Measurements from ENCODE around the gene PEAK3. TPM values are rescaled to one million over a fixed set of nuclear protein-coding genes. Genes with fewer than 3 reads are reported as not detected.

Gene PEAK3
- total RNA-seq, 4 donors from 2014 or later = 0.26 to 0.40 TPM; not detected in 2

DNA sequence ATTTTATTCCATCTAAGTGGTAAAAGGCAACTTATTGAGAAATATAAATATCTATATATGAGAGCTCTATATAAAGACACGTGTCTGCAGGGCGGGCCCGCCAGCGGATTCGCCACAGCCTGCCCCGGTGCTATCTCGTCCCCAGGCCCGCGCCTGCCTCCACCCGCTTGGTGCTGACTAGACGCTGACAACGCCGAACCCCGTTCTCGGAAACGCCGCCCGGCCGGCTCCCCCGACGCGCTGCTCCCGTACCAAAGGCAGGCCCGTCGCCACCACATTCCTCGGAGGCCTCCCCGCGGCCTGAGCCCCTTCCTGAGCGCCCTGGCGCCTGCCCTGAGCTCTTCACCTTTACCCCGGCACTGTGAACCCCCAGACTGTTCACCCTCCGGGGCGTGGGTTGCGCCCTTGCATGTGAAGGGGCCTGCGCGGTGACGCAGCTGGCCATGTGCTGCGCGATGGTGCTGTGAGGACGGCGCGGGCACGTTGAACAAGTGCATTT is 51.9 kb downstream of the PEAK3 start:
- Histone ChIP-seq H3K36me3 (no peaks in the 10 kb centered on the region), H3K4me1 (peaks cover 0 to 7% of the 10 kb centered on the region in 2 donors), H3K9me3 (no peaks in the 10 kb centered on the region), H3K4me3 (no peak overlapping the region), H3K27me3 (no peaks in the 10 kb centered on the region), H3K27ac (no peak overlapping the region)
- intact Hi-C loops (cut with DNase I; ENCODE audit: low total_unique reads) = no loop called here
- TF ChIP-seq, protein P1, sequence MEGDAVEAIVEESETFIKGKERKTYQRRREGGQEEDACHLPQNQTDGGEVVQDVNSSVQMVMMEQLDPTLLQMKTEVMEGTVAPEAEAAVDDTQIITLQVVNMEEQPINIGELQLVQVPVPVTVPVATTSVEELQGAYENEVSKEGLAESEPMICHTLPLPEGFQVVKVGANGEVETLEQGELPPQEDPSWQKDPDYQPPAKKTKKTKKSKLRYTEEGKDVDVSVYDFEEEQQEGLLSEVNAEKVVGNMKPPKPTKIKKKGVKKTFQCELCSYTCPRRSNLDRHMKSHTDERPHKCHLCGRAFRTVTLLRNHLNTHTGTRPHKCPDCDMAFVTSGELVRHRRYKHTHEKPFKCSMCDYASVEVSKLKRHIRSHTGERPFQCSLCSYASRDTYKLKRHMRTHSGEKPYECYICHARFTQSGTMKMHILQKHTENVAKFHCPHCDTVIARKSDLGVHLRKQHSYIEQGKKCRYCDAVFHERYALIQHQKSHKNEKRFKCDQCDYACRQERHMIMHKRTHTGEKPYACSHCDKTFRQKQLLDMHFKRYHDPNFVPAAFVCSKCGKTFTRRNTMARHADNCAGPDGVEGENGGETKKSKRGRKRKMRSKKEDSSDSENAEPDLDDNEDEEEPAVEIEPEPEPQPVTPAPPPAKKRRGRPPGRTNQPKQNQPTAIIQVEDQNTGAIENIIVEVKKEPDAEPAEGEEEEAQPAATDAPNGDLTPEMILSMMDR (IDR thresholded peaks at IDR 0.05) = no peak
- TF ChIP-seq POLR2A (IDR thresholded peaks at IDR 0.05) = no peak
- no peak for DNase-seq

DNA sequence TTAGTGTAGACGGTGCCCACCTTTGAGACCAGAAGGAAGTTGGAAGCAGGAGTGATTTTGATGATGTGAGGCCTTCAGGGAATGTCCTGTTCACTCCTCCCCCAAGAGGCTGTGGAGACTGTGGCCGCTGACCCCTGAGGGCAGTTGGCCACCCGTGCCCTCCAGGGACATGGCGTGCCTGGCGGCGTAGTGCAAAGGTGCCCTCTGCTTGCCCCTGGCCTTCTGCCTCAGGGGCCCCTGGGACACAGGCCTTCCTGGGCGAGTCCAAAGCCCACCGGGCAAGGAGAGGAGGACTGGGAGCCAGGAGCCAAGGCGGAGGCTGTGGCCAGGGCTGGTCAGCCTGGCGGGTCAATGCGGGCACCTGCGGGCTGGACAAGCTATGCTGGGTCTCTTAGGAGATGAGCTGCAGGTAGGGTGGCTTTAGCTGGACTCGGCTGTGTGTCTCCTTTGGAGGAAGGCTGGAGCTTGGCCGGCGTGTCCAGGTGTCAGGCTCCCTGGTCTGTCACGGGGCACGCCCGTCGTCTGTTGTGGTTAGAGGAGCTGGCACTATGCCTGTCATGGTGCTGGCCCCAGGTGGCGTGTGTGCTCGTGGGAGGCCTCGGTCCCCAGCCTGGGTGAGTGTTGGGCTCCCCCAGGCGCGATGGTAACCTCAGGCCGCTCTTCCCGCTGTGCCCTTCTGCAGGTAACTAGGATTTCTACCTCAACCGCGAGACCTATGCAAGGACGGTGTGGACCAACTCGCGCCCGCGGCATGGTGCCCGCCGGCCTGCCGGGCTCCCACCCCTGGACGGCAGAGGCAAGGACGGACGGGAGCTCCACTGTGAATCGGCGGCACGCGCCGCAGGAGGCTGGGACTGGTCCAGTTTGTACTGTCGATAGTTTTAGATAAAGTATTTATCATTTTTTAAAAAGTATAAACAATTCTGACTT is 52.6 kb downstream of the PEAK3 start:
- H3K36me3 ChIP-seq = no peaks in the 10 kb centered on the region
- intact Hi-C loops (cut with DNase I; ENCODE audit: low total_unique reads) = no loop called here
- no peak overlapping the region for H3K27ac ChIP-seq
- H3K27me3 ChIP-seq = no peaks in the 10 kb centered on the region
- DNase-seq = no peak
- TF ChIP-seq, protein P1 (IDR thresholded peaks at IDR 0.05) = no peak
- TF ChIP-seq POLR2A (IDR thresholded peaks at IDR 0.05) = no peak
- H3K4me1 ChIP-seq = peaks cover 0 to under 1% of the 10 kb centered on the region in 2 donors
- no peak overlapping the region for H3K4me3 ChIP-seq
- no peaks in the 10 kb centered on the region for H3K9me3 ChIP-seq

DNA sequence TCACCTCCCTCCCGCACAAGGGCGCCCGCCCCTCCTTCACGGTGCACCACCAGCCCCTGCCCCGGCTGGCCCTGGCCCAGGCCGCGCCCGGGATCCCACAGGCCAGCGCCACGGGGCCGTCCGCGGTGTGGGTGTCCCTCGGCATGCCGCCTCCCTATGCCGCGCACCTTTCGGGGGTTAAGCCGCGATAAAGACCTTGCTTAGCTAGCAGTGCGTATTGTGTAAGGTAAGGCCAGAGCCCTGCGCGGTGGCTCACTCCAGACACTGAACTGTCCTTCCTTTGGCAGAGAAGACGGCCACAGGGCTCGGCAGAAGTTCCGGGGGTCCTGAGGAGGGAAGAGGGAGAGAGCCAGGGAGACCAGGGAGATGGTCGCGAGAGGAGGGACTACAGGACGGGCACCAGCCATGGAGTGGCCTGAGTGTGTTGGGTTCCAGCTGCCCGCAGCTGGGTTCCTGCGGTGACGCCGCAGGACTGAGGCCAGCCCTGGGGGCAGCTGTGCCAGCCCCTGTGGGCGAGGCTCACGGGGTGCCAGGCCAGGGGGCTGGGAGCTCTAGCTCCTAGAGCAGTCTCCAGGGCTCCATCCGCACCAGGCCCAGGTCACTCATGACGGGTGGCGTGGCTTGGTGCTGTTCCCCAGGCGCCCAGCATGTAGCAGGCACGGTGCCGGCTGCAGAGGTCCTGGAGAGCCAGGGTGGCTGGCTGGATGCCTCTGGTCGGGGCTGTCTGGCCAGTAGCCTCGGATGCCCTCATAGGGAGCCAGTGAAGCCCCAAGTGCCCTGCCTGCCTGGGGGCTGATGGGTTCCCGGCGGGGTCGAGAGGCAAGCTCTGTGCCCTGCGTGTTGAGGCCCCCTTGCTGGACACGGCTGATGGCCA is 53.6 kb downstream of the PEAK3 start:
- no peak for DNase-seq
- no peaks in the 10 kb centered on the region for H3K27me3 ChIP-seq
- H3K9me3 ChIP-seq = no peaks in the 10 kb centered on the region
- intact Hi-C loops (cut with DNase I; ENCODE audit: low total_unique reads) = no loop called here
- no peak overlapping the region for H3K27ac ChIP-seq
- TF ChIP-seq POLR2A (IDR thresholded peaks at IDR 0.05) = no peak
- TF ChIP-seq, protein P1 (IDR thresholded peaks at IDR 0.05) = no peak
- no peaks in the 10 kb centered on the region for H3K36me3 ChIP-seq
- no peaks in the 10 kb centered on the region for H3K4me1 ChIP-seq
- no peak overlapping the region for H3K4me3 ChIP-seq

DNA sequence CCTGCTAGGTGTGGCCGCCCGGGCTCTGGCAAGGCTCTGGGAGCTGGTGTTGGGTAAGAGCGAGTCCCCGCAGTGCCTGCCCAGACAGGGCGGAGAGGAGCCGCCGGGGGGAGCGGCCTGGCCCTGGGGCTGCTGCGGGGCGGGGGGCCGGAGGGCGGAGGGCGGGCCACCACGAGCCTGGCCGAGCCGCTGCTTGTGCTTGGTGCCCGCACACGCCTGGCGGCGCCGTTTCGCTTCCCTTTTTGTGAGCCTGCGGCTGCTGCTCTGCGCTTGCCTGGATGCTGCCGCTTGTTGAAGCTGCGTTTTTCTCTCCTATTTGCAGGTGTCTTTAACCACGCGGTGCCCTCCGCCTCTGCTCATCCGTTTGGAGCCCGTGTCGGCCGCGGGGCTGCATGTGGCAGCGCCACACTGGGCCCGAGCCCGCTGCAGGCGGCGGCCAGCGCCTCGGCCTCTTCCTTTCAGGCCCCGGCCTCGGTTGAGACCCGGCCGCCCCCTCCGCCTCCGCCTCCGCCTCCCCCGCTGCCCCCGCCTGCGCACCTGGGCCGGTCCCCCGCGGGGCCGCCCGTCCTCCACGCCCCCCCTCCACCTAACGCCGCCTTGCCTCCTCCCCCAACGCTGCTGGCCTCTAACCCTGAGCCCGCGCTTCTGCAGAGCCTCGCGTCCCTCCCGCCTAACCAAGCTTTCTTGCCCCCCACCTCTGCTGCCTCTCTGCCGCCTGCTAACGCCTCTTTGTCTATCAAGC is 54.4 kb downstream of the PEAK3 start:
- TF ChIP-seq POLR2A (IDR thresholded peaks at IDR 0.05) = no peak
- TF ChIP-seq, protein P1 (IDR thresholded peaks at IDR 0.05) = no peak
- no peaks in the 10 kb centered on the region for H3K9me3 ChIP-seq
- DNase-seq = no peak
- no peaks in the 10 kb centered on the region for H3K27me3 ChIP-seq
- no peaks in the 10 kb centered on the region for H3K36me3 ChIP-seq
- intact Hi-C loops (cut with DNase I; ENCODE audit: low total_unique reads) = no loop called here
- H3K4me1 ChIP-seq = no peaks in the 10 kb centered on the region
- H3K27ac ChIP-seq = no peak overlapping the region
- H3K4me3 ChIP-seq = no peak overlapping the region

Measured in uterus (tissue), 4 donors.